Liver (tissue), 9 donors: ENCODE measurements around the gene NFIL3. TPM values are rescaled to one million over a fixed set of nuclear protein-coding genes. Genes with fewer than 3 reads are reported as not detected.

Source experiments
- DNase-seq: peaks from one replicate; pipeline ENCODE4 v3.0.0-alpha.2; 2017; ENCODE audit warnings: low spot score
- H3K27ac ChIP-seq, 2 donors: one replicate each; pipeline ENCODE4 v1.7.0; 2013; ENCODE audit warnings: inconsistent platforms in 2 of 2, low read length in 2 of 2, control low read depth in 1 of 2, low read depth in 1 of 2, mild to moderate bottlenecking in 1 of 2
- H3K27me3 ChIP-seq, 4 donors: one replicate each; pipeline versions ENCODE4 v1.6.1 to v1.7.0; 2013; ENCODE audit warnings: low read length in 3 of 4, inconsistent platforms in 1 of 4, mild to moderate bottlenecking in 1 of 4, moderate library complexity in 1 of 4; ENCODE audit not compliant: control insufficient read depth in 4 of 4, insufficient read depth in 4 of 4
- H3K36me3 ChIP-seq, 4 donors: one replicate each; pipeline versions ENCODE4 v1.6.1 to v1.7.0; 2013; ENCODE audit warnings: low read length in 3 of 4, mild to moderate bottlenecking in 3 of 4, low read depth in 1 of 4, moderate library complexity in 1 of 4; ENCODE audit not compliant: control insufficient read depth in 4 of 4, insufficient read depth in 3 of 4
- H3K4me1 ChIP-seq, 4 donors: one replicate each; pipeline versions ENCODE4 v1.6.1 to v1.7.0; 2013; ENCODE audit warnings: low read length in 3 of 4, mild to moderate bottlenecking in 3 of 4, moderate library complexity in 1 of 4; ENCODE audit not compliant: control insufficient read depth in 4 of 4, insufficient read depth in 4 of 4
- H3K4me3 ChIP-seq, 3 donors: one replicate each; pipeline versions ENCODE4 v1.6.1 to v1.7.0; 2013; ENCODE audit warnings: low read length in 3 of 3, control low read depth in 1 of 3, low read depth in 1 of 3, mild to moderate bottlenecking in 1 of 3
- H3K9ac ChIP-seq, 2 donors: one replicate each; pipeline ENCODE4 v1.7.0; 2013; ENCODE audit warnings: low read length in 2 of 2, mild to moderate bottlenecking in 2 of 2, moderate library complexity in 2 of 2, control low read depth in 1 of 2, low read depth in 1 of 2
- H3K9me3 ChIP-seq, 4 donors: one replicate each; pipeline versions ENCODE4 v1.6.1 to v1.7.0; 2013; ENCODE audit warnings: low read length in 3 of 4; ENCODE audit not compliant: control insufficient read depth in 4 of 4
- EGR1 ChIP-seq, 2 donors: IDR thresholded peaks; 2 replicates each; pipeline ENCODE4 v1.6.1; 2016 to 2018; ENCODE audit warnings: antibody characterized with exemption in 2 of 2, low read depth in 2 of 2
- FOXA1 ChIP-seq: IDR thresholded peaks from 2 replicates; pipeline ENCODE4 v1.6.1; 2016; ENCODE audit warnings: antibody characterized with exemption
- FOXA2 ChIP-seq: IDR thresholded peaks from 2 replicates; pipeline ENCODE4 v1.6.1; 2016; ENCODE audit warnings: antibody characterized with exemption
- GABPA ChIP-seq, 2 donors: IDR thresholded peaks in 1 of 2; conservative IDR thresholded peaks in 1 of 2; 2 replicates each; pipeline ENCODE4 v1.6.1; 2016; ENCODE audit warnings: antibody characterized with exemption in 2 of 2, mild to moderate bottlenecking in 1 of 2, moderate library complexity in 1 of 2
- HNF4A ChIP-seq, 2 donors: conservative IDR thresholded peaks; 2 replicates each; pipeline ENCODE4 v1.6.1; 2016; ENCODE audit warnings: antibody characterized with exemption in 2 of 2, mild to moderate bottlenecking in 2 of 2
- HNF4G ChIP-seq: IDR thresholded peaks from 2 replicates; pipeline ENCODE4 v1.6.1; 2016; ENCODE audit warnings: antibody characterized with exemption
- JUND ChIP-seq, 2 donors: IDR thresholded peaks; 2 replicates each; pipeline ENCODE4 v1.6.1; 2016; ENCODE audit warnings: antibody characterized with exemption in 2 of 2
- NR2F2 ChIP-seq: IDR thresholded peaks from 2 replicates; pipeline ENCODE4 v1.6.1; 2016; ENCODE audit warnings: antibody characterized with exemption
- RAD21 ChIP-seq, 2 donors: IDR thresholded peaks; 2 replicates each; pipeline ENCODE4 v1.6.1; 2016; ENCODE audit warnings: antibody characterized with exemption in 2 of 2, mild to moderate bottlenecking in 2 of 2
- RXRA ChIP-seq, 2 donors: IDR thresholded peaks; 2 replicates each; pipeline ENCODE4 v1.6.1; 2017 to 2018; ENCODE audit warnings: antibody characterized with exemption in 2 of 2, mild to moderate bottlenecking in 1 of 2
- SP1 ChIP-seq: IDR thresholded peaks from 2 replicates; pipeline ENCODE4 v1.6.1; 2018; ENCODE audit warnings: antibody characterized with exemption, mild to moderate bottlenecking
- TAF1 ChIP-seq: conservative IDR thresholded peaks from 2 replicates; pipeline ENCODE4 v1.6.1; 2016; ENCODE audit warnings: antibody characterized with exemption, mild to moderate bottlenecking
- YY1 ChIP-seq: IDR thresholded peaks from 2 replicates; pipeline ENCODE4 v1.6.1; 2016; ENCODE audit warnings: antibody characterized with exemption, mild to moderate bottlenecking
- WGBS: extraction: QIAGEN DNeasy Blood & Tissue Kit; methylation state at CpG from one replicate; pipeline ENCODE4 v1.1.7; 2013; 5-methylcytosine and 5-hydroxymethylcytosine counted together
- polyA plus RNA-seq, 2 donors: library from polyadenylated mRNA; stranded (reverse) in 1 of 2; unstranded in 1 of 2; fragments of 200-250 nt in 1 of 2; fragments of >200 nt in 1 of 2; fragmentation: Nextera tagmentation in 1 of 2; extraction: Ambion mirVana in 1 of 2; gene quantifications; one replicate each; pipeline versions ENCODE4 v1.2.1 to v1.2.3, GENCODE V29; 2013 to 2015
- total RNA-seq, 2 donors: library from RNA; depleted of rRNA; stranded (reverse); fragments of >200 nt; gene quantifications; one replicate each; pipeline ENCODE4 v1.2.3, GENCODE V29; 2014
- TF ChIP-seq, protein P1 (sequence below): IDR thresholded peaks from 2 replicates; pipeline ENCODE4 v1.6.1; 2016; ENCODE audit warnings: antibody characterized with exemption, mild to moderate bottlenecking
- TF ChIP-seq, protein P2 (sequence below): IDR thresholded peaks from 2 replicates; pipeline ENCODE4 v1.6.1; 2016; ENCODE audit warnings: antibody characterized with exemption
- TF ChIP-seq, protein P3 (sequence below): IDR thresholded peaks from 2 replicates; pipeline ENCODE4 v1.6.1; 2016; ENCODE audit warnings: antibody characterized with exemption
- TF ChIP-seq, protein P4 (sequence below): fragments of 150-350 bp; IDR thresholded peaks from 2 replicates; pipeline ENCODE4 v1.5.1; 2017; ENCODE audit warnings: improper control_type of control experiment, low read depth, low read length; ENCODE audit not compliant: missing input control
- TF ChIP-seq, protein P5 (sequence below): IDR thresholded peaks from 2 replicates; pipeline ENCODE4 v1.6.1; 2016; ENCODE audit warnings: antibody characterized with exemption
- donor health status: healthy.
- donor health status: healthy.
- donor health status: healthy.
- donor health status: healthy.
- donor health status: healthy.

NFIL3 gene
- total and polyA plus RNA-seq, 4 donors, result 6.6 to 20.2 (median 8.5) TPM

DNA sequence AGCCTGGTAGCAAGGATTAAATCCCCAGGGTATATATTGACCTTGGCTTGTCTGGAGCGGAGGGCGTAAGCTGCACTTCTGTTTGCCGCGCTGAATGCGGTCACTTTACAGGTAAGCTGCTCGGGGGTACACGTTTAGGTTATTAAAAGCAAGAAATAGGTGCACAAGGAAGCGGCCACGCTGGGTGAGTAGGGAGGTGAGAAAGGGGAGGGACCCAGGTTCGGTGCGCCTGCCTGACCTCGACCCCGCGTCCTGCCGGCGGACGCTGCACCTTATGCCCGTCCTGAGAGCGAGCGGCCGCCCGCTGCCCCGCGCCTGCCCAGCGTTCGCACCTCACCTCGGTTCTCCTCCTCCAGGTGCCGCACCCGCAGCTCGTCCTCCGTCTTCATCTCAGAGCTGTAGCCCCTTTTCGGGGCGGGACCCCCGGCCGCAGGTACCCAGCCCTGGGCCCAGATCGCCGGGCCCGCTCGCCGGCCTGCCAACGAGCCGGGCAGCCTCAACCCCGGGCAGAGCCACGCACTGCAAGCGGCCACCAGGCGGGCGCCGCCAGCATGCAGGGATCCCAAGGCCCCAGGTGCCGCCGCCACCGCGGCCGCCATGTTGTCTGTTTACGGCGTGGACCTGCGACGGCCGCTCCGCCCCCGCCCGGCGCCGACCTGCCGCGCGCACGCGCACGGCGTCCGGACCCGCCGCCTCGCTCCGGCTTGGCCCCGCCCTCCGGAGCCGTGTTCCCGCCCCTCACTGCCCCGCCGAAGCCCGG is 62.2 kb downstream of the NFIL3 start, which contains the start of gene AUH:
TSS of gene AUH (minus strand) at position 628 of the 760 bp plus-strand sequence. CDS start at position 599, 29 bp downstream.
- Histone ChIP-seq H3K4me3 (peak within 1 kb of the TSS; percentile 80 to 90 (median 86)), H3K9ac (peak within 1 kb of the TSS; percentile 55 to 86), H3K27ac (peak within 1 kb of the TSS; percentile 91 to 94), H3K4me1 (peaks cover 0 to 26% (median 15%) of the 10 kb centered on the region in 4 donors), H3K36me3 (no peaks in the 10 kb centered on the region), H3K9me3 (no peaks in the 10 kb centered on the region), H3K27me3 (no peaks in the 10 kb centered on the region)
- TF ChIP-seq FOXA1 (no peak), TAF1 (no peak), YY1 (peak; percentile 59), RXRA (IDR thresholded peaks at IDR 0.05) (no peak), JUND (IDR thresholded peaks at IDR 0.05) (no peak), HNF4G (no peak), HNF4A (conservative IDR thresholded peaks at IDR 0.05) (peak in 1 of 2 donors; percentile 15), RAD21 (IDR thresholded peaks at IDR 0.05) (peak in 1 of 2 donors; percentile 18), EGR1 (IDR thresholded peaks at IDR 0.05; ENCODE audit: low read depth in 2 of 2) (peak in 1 of 2 donors; percentile 71), FOXA2 (no peak), GABPA (IDR thresholded peaks at IDR 0.05 in 1 of 2, conservative IDR thresholded peaks at IDR 0.05 in 1 of 2) (no peak), SP1 (no peak), NR2F2 (no peak)
- TF ChIP-seq, protein P1, sequence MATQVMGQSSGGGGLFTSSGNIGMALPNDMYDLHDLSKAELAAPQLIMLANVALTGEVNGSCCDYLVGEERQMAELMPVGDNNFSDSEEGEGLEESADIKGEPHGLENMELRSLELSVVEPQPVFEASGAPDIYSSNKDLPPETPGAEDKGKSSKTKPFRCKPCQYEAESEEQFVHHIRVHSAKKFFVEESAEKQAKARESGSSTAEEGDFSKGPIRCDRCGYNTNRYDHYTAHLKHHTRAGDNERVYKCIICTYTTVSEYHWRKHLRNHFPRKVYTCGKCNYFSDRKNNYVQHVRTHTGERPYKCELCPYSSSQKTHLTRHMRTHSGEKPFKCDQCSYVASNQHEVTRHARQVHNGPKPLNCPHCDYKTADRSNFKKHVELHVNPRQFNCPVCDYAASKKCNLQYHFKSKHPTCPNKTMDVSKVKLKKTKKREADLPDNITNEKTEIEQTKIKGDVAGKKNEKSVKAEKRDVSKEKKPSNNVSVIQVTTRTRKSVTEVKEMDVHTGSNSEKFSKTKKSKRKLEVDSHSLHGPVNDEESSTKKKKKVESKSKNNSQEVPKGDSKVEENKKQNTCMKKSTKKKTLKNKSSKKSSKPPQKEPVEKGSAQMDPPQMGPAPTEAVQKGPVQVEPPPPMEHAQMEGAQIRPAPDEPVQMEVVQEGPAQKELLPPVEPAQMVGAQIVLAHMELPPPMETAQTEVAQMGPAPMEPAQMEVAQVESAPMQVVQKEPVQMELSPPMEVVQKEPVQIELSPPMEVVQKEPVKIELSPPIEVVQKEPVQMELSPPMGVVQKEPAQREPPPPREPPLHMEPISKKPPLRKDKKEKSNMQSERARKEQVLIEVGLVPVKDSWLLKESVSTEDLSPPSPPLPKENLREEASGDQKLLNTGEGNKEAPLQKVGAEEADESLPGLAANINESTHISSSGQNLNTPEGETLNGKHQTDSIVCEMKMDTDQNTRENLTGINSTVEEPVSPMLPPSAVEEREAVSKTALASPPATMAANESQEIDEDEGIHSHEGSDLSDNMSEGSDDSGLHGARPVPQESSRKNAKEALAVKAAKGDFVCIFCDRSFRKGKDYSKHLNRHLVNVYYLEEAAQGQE, result no peak
- TF ChIP-seq, protein P2, sequence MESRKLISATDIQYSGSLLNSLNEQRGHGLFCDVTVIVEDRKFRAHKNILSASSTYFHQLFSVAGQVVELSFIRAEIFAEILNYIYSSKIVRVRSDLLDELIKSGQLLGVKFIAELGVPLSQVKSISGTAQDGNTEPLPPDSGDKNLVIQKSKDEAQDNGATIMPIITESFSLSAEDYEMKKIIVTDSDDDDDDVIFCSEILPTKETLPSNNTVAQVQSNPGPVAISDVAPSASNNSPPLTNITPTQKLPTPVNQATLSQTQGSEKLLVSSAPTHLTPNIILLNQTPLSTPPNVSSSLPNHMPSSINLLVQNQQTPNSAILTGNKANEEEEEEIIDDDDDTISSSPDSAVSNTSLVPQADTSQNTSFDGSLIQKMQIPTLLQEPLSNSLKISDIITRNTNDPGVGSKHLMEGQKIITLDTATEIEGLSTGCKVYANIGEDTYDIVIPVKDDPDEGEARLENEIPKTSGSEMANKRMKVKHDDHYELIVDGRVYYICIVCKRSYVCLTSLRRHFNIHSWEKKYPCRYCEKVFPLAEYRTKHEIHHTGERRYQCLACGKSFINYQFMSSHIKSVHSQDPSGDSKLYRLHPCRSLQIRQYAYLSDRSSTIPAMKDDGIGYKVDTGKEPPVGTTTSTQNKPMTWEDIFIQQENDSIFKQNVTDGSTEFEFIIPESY, result no peak
- TF ChIP-seq, protein P3, sequence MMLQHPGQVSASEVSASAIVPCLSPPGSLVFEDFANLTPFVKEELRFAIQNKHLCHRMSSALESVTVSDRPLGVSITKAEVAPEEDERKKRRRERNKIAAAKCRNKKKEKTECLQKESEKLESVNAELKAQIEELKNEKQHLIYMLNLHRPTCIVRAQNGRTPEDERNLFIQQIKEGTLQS, result no peak
- TF ChIP-seq, protein P4, sequence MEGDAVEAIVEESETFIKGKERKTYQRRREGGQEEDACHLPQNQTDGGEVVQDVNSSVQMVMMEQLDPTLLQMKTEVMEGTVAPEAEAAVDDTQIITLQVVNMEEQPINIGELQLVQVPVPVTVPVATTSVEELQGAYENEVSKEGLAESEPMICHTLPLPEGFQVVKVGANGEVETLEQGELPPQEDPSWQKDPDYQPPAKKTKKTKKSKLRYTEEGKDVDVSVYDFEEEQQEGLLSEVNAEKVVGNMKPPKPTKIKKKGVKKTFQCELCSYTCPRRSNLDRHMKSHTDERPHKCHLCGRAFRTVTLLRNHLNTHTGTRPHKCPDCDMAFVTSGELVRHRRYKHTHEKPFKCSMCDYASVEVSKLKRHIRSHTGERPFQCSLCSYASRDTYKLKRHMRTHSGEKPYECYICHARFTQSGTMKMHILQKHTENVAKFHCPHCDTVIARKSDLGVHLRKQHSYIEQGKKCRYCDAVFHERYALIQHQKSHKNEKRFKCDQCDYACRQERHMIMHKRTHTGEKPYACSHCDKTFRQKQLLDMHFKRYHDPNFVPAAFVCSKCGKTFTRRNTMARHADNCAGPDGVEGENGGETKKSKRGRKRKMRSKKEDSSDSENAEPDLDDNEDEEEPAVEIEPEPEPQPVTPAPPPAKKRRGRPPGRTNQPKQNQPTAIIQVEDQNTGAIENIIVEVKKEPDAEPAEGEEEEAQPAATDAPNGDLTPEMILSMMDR, result no peak
- TF ChIP-seq, protein P5, sequence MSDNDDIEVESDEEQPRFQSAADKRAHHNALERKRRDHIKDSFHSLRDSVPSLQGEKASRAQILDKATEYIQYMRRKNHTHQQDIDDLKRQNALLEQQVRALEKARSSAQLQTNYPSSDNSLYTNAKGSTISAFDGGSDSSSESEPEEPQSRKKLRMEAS, result no peak
- under 1% methylated on average over 82 of the region's 82 CpGs for WGBS
- peak; percentile 91 for DNase-seq
